Measurements from ENCODE around the gene LRRC56.

GRCh38 chr11:532527-532985 lies 4.8 kb upstream of the LRRC56 start:
- no peak for TF ChIP-seq CTCF (IDR thresholded peaks at IDR 0.05)
- no peak for TF ChIP-seq POLR2A (IDR thresholded peaks at IDR 0.05)
- no peak for TF ChIP-seq EP300 (IDR thresholded peaks at IDR 0.05)
- no peak for TF ChIP-seq POLR2AphosphoS5 (IDR thresholded peaks at IDR 0.05)

Measured in suprapubic skin (tissue), 4 donors.